Choroid plexus epithelial cell (primary cell): ENCODE results near the gene CH25H.

ENCODE experiments used
- DNase-seq: peaks from one replicate; pipeline ENCODE4 v3.0.0-alpha.2; 2010; ENCODE audit warnings: low read depth
- H3K4me3 ChIP-seq: 2 replicates; pipeline ENCODE4 v1.5.1; 2011; ENCODE audit warnings: low read depth, mild to moderate bottlenecking, control low read depth, low read length, moderate library complexity
- CTCF ChIP-seq: conservative IDR thresholded peaks from 2 replicates; pipeline ENCODE4 v1.5.1; 2011; ENCODE audit warnings: low read depth, mild to moderate bottlenecking, control low read depth, inconsistent platforms, low read length, moderate library complexity

CH25H gene

GRCh38 chr10:89165923-89166322 is 41.2 kb downstream of the CH25H start:
- no peak overlapping the region for H3K4me3 ChIP-seq
- no peak for TF ChIP-seq CTCF
- peak; percentile 26 for DNase-seq

- no peak for DNase-seq
- no peak overlapping the region for H3K4me3 ChIP-seq
- no peak for TF ChIP-seq CTCF
These were observed 42.2 kb downstream of the CH25H start for GRCh38 chr10:89164920-89165319.

GRCh38 chr10:89164080-89164479 is 43.0 kb downstream of the CH25H start:
- DNase-seq = no peak
- no peak overlapping the region for H3K4me3 ChIP-seq
- no peak for TF ChIP-seq CTCF

GRCh38 chr10:89163265-89163995 is 43.7 kb downstream of the CH25H start:
- DNase-seq = no peak
- no peak overlapping the region for H3K4me3 ChIP-seq
- TF ChIP-seq CTCF = no peak

- TF ChIP-seq CTCF = no peak
- H3K4me3 ChIP-seq = no peak overlapping the region
- DNase-seq = no peak
These were observed 44.5 kb downstream of the CH25H start for GRCh38 chr10:89162596-89162995.

- no peak for TF ChIP-seq CTCF
- DNase-seq = no peak
- no peak overlapping the region for H3K4me3 ChIP-seq
These were observed 46.8 kb downstream of the CH25H start for GRCh38 chr10:89160339-89160738.

- no peak overlapping the region for H3K4me3 ChIP-seq
- no peak for DNase-seq
- no peak for TF ChIP-seq CTCF
These were observed 47.4 kb downstream of the CH25H start for GRCh38 chr10:89159761-89160160.
